ENCODE data around the gene DUOXA1. TPM values are rescaled to one million over a fixed set of nuclear protein-coding genes. Genes with fewer than 3 reads are reported as not detected.

The DUOXA1 gene
- total RNA-seq, 4 donors from 2014 or later = not detected

DNA sequence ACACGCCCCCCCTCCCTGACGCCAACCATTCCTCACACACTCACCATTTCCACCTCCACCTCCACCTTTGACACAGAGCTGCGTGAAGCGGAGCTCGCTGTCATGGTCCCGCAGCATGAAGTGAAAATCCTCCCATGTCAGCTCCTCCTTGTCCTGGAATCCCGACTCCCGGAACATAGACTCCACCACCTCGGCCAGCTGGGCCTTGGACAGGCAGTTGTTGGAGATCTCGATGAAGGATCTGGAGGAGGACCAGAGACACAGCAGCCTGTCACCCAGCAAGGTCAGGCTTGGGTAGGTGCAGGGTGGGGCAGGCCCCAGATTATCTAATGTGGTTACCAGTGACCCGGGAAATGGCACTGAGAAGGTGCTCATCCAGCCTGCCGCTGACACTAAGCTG is 27.9 kb downstream of the DUOXA1 start:
- in situ Hi-C loops (cut with MboI; ENCODE audit: low sequenced_read_pairs in 4 of 4) = no loop called here
- ATAC-seq (no peak), DNase-seq (no peak)
- Histone ChIP-seq H3K4me3 (no peak overlapping the region), H3K4me1 (no peaks in the 10 kb centered on the region), H3K27me3 (no peaks in the 10 kb centered on the region), H3K9me3 (no peaks in the 10 kb centered on the region), H3K36me3 (no peaks in the 10 kb centered on the region), H3K27ac (no peak overlapping the region)
- TF ChIP-seq POLR2A (IDR thresholded peaks at IDR 0.05) = no peak
- TF ChIP-seq, protein P1, sequence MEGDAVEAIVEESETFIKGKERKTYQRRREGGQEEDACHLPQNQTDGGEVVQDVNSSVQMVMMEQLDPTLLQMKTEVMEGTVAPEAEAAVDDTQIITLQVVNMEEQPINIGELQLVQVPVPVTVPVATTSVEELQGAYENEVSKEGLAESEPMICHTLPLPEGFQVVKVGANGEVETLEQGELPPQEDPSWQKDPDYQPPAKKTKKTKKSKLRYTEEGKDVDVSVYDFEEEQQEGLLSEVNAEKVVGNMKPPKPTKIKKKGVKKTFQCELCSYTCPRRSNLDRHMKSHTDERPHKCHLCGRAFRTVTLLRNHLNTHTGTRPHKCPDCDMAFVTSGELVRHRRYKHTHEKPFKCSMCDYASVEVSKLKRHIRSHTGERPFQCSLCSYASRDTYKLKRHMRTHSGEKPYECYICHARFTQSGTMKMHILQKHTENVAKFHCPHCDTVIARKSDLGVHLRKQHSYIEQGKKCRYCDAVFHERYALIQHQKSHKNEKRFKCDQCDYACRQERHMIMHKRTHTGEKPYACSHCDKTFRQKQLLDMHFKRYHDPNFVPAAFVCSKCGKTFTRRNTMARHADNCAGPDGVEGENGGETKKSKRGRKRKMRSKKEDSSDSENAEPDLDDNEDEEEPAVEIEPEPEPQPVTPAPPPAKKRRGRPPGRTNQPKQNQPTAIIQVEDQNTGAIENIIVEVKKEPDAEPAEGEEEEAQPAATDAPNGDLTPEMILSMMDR (IDR thresholded peaks at IDR 0.05 in 4 of 5, conservative IDR thresholded peaks at IDR 0.05 in 1 of 5) = no peak
- intact Hi-C loops (cut with DNase I; ENCODE audit: low total_unique reads) = no loop called here

DNA sequence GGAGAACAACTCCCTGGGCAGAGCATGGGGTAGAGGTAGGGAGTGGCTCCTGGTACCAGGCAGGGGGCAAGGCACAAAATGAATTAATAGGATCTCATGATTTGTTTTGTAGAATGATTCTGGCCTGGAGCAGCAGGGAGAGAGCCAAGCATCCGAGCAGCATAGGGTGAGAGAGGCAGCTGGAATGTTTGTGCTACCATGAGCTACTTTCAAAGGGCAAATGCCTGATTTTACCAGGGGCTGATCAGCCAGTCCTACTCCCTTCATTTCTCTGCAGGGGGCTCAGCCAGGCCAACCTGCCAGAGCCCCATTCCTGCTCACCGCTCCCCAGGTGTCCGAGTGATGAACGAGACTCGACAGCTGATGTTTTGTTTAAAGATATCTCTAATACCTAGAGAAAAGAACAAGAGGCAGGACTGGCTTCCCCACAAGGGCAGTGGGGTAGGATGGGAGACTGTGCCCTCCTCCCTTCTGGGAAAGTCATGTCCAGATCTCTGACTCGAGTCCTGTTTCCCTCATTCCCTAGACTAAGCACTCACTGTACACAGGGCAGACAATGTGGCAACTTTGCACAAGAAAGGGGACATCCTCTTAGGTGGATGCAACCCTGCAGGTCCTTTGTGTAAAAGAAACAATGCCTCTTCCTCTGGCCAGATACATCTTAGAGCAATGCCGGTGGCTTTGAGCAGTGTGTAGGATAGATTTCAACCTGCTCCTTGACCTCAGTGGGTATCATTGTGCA is 28.6 kb downstream of the DUOXA1 start:
- Histone ChIP-seq H3K36me3 (no peaks in the 10 kb centered on the region), H3K4me3 (no peak overlapping the region), H3K4me1 (no peaks in the 10 kb centered on the region), H3K27me3 (no peaks in the 10 kb centered on the region), H3K9me3 (no peaks in the 10 kb centered on the region), H3K27ac (no peak overlapping the region)
- ATAC-seq (no peak), DNase-seq (no peak)
- intact Hi-C loops (cut with DNase I; ENCODE audit: low total_unique reads) (no loop called here), in situ Hi-C loops (cut with MboI; ENCODE audit: low sequenced_read_pairs in 4 of 4) (no loop called here)
- TF ChIP-seq, protein P1 (IDR thresholded peaks at IDR 0.05 in 4 of 5, conservative IDR thresholded peaks at IDR 0.05 in 1 of 5) = no peak
- no peak for TF ChIP-seq POLR2A (IDR thresholded peaks at IDR 0.05)

DNA sequence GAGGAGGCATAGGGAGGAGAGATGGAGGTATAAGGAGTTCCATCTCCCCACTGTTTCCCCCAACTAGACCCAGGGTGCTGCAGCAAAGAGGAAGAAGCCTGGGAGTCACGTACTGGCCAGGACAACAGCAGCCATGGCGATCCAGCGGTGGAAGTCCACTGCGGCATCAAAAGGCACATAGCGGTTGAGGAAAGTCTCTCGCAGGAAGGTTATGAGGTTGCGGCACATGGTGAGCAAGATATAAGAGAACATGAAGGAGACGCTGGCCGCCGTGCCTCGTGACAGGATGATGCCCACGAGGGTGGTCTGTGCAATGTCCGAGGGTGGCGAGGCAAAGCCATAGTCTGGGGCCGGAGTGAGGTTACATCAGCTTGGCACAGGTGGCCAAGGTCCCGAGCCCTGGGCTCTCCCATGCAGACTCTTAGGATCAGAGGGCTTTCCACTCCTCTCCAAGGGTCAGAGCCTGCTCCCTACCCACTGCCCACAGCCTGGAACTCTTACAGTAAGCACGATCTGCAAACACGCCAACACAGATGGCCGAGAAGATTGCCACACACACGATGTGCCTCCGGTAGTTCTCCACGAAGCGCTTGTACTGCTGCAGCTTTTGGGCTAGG is 30.0 kb downstream of the DUOXA1 start:
- intact Hi-C loops (cut with DNase I; ENCODE audit: low total_unique reads) = no loop called here
- TF ChIP-seq, protein P1 (IDR thresholded peaks at IDR 0.05 in 4 of 5, conservative IDR thresholded peaks at IDR 0.05 in 1 of 5) = no peak
- no peak for TF ChIP-seq POLR2A (IDR thresholded peaks at IDR 0.05)

DNA sequence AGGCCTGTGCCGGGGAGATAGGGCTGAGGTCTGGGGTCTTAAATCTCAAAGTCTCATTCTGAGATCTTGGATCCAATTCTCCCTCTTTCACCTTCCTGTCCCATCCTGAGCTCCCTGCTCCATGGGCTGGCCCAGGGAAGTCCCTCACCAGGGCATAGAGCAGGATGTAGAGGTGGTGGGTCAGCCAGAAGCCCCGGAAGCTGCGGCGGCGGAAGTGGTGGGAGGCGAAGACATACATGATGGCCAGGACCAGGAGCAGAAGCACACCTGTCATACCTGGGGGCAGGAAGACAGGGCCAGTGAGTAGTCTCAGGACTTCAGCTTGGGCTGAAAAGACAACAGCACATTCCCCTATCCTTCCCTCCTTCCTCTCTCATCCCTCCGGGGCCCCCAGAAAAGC is 32.2 kb downstream of the DUOXA1 start:
- H3K27ac ChIP-seq = no peak overlapping the region
- H3K4me1 ChIP-seq = no peaks in the 10 kb centered on the region
- ATAC-seq (no peak), DNase-seq (no peak)
- H3K27me3 ChIP-seq = no peaks in the 10 kb centered on the region
- TF ChIP-seq, protein P1 (IDR thresholded peaks at IDR 0.05 in 4 of 5, conservative IDR thresholded peaks at IDR 0.05 in 1 of 5) = no peak
- TF ChIP-seq POLR2A (IDR thresholded peaks at IDR 0.05) = no peak
- in situ Hi-C loops (cut with MboI; ENCODE audit: low sequenced_read_pairs in 4 of 4) = no loop called here
- H3K36me3 ChIP-seq = no peaks in the 10 kb centered on the region
- no peak overlapping the region for H3K4me3 ChIP-seq
- H3K9me3 ChIP-seq = no peaks in the 10 kb centered on the region
- intact Hi-C loops (cut with DNase I; ENCODE audit: low total_unique reads) = no loop called here

More for the DNA sequence above, 30.0 kb downstream of the DUOXA1 start:
- Histone ChIP-seq H3K4me1 (no peaks in the 10 kb centered on the region), H3K9me3 (no peaks in the 10 kb centered on the region), H3K27me3 (no peaks in the 10 kb centered on the region), H3K27ac (no peak overlapping the region), H3K4me3 (no peak overlapping the region), H3K36me3 (no peaks in the 10 kb centered on the region)
- in situ Hi-C loops (cut with MboI; ENCODE audit: low sequenced_read_pairs in 4 of 4) = no loop called here
- ATAC-seq (no peak), DNase-seq (no peak)
